Muscle of leg (tissue), 11 donors: ENCODE results near the gene NT5DC2. TPM values are rescaled to one million over a fixed set of nuclear protein-coding genes. Genes with fewer than 3 reads are reported as not detected.

Experiments used
- DNase-seq: peaks from one replicate; pipeline ENCODE4 v3.0.0; 2013
- H3K27ac ChIP-seq: one replicate; pipeline ENCODE4 v1.5.1; 2013; ENCODE audit warnings: mild to moderate bottlenecking, low read length, control low read depth
- H3K27me3 ChIP-seq: one replicate; pipeline ENCODE4 v1.6.1; 2013; ENCODE audit warnings: low read length; ENCODE audit not compliant: control insufficient read depth, insufficient read depth
- H3K36me3 ChIP-seq: one replicate; pipeline ENCODE4 v1.6.1; 2013; ENCODE audit warnings: low read length; ENCODE audit not compliant: control insufficient read depth, insufficient read depth
- H3K4me1 ChIP-seq: one replicate; pipeline ENCODE4 v1.6.1; 2013; ENCODE audit warnings: low read length; ENCODE audit not compliant: control insufficient read depth, insufficient read depth
- H3K4me3 ChIP-seq: one replicate; pipeline ENCODE4 v1.5.1; 2013; ENCODE audit warnings: low read length, control low read depth
- H3K9me3 ChIP-seq: replicated peaks from 2 replicates; pipeline ENCODE4 v1.6.1; 2013; ENCODE audit warnings: low read depth, low read length; ENCODE audit not compliant: control insufficient read depth
- WGBS: methylation state at CpG from one replicate; pipeline ENCODE4 v1.1.5; 2013; ENCODE audit warnings: missing lambda C conversion rate; ENCODE audit not compliant: insufficient coverage; 5-methylcytosine and 5-hydroxymethylcytosine counted together
- polyA plus RNA-seq, 8 donors: library from polyadenylated mRNA; unstranded; fragments of 120-200 nt; gene quantifications; one replicate each; pipeline versions ENCODE4 v1.2.1 to v1.2.3, GENCODE V29; 2013; ENCODE audit warnings: inconsistent platforms in 1 of 8, low replicate concordance in 1 of 8; ENCODE audit not compliant: insufficient read length in 8 of 8, insufficient read depth in 1 of 8
- total RNA-seq: library from RNA; stranded (reverse); fragments of 120-200 nt; gene quantifications from one replicate; pipeline ENCODE4 v1.2.4, GENCODE V29; 2013

NT5DC2 gene
- total and polyA plus RNA-seq, 9 donors: 52.0 to 134 (median 100) TPM

DNA sequence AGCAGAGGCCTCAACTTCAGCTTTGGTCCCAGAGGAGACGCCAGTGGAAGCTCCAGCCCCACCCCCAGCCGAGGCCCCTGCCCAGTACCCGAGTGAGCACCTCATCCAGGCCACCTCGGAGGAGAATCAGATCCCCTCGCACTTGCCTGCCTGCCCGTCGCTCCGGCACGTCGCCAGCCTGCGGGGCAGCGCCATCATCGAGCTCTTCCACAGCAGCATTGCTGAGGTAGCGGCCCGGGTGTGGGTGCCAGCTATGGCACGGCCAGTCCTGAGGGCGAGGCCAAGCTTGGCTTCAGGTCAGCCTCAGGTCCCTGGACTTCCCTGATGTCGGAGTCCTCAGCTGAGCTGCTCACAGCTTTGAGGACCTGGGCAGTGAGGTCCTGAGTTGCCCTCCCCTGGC lies 44.2 kb downstream of the NT5DC2 start:
- 86% methylated on average over 18 of the region's 18 CpGs for WGBS
- Histone ChIP-seq H3K36me3 (peaks cover 88% of the 10 kb centered on the region), H3K27ac (no peak overlapping the region), H3K27me3 (no peaks in the 10 kb centered on the region), H3K4me3 (no peak overlapping the region), H3K9me3 (no peaks in the 10 kb centered on the region), H3K4me1 (peaks cover 29% of the 10 kb centered on the region)
- no peak for DNase-seq

DNA sequence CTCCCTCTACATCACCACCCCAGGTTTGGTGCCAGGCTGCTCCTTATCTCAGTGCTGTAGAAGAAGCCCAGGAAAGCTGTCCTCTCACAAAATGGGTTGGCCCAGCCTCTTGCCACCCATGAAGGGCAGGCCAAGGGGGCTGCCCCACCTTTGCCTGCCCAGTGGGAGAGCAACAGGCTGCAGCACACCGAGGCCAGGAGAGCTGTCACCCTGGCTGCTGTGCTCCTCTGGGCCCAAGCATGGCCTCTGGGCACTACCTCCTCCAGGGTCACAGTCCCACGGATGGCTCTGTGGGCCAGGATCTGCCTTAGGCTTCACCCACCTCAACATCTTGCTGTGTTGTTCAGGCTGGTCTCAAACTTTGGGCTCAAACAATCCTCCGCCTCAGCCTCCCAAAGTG lies 44.9 kb downstream of the NT5DC2 start:
- no peak for DNase-seq
- 87% methylated on average over 2 of the region's 3 CpGs for WGBS
- H3K9me3 ChIP-seq: no peaks in the 10 kb centered on the region
- H3K4me3 ChIP-seq: no peak overlapping the region
- H3K27ac ChIP-seq: no peak overlapping the region
- H3K4me1 ChIP-seq: peaks cover 24% of the 10 kb centered on the region
- H3K36me3 ChIP-seq: peaks cover 90% of the 10 kb centered on the region
- no peaks in the 10 kb centered on the region for H3K27me3 ChIP-seq

DNA sequence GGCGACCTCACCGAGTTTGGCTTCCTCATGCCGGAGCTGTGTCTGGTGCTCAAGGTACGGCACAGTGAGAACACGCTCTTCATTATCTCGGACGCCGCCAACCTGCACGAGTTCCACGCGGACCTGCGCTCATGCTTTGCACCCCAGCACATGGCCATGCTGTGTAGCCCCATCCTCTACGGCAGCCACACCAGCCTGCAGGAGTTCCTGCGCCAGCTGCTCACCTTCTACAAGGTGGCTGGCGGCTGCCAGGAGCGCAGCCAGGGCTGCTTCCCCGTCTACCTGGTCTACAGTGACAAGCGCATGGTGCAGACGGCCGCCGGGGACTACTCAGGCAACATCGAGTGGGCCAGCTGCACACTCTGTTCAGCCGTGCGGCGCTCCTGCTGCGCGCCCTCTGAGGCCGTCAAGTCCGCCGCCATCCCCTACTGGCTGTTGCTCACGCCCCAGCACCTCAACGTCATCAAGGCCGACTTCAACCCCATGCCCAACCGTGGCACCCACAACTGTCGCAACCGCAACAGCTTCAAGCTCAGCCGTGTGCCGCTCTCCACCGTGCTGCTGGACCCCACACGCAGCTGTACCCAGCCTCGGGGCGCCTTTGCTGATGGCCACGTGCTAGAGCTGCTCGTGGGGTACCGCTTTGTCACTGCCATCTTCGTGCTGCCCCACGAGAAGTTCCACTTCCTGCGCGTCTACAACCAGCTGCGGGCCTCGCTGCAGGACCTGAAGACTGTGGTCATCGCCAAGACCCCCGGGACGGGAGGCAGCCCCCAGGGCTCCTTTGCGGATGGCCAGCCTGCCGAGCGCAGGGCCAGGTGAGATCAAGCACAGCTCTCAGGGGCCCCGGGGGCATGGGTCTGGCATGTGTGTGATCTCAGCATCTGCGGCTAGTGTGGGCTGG lies 45.6 kb downstream of the NT5DC2 start:
- Histone ChIP-seq H3K4me3 (no peak overlapping the region), H3K4me1 (peaks cover 24% of the 10 kb centered on the region), H3K9me3 (no peaks in the 10 kb centered on the region), H3K36me3 (peaks cover 91% of the 10 kb centered on the region), H3K27me3 (no peaks in the 10 kb centered on the region), H3K27ac (no peak overlapping the region)
- 93% methylated on average over 57 of the region's 59 CpGs for WGBS
- no peak for DNase-seq

DNA sequence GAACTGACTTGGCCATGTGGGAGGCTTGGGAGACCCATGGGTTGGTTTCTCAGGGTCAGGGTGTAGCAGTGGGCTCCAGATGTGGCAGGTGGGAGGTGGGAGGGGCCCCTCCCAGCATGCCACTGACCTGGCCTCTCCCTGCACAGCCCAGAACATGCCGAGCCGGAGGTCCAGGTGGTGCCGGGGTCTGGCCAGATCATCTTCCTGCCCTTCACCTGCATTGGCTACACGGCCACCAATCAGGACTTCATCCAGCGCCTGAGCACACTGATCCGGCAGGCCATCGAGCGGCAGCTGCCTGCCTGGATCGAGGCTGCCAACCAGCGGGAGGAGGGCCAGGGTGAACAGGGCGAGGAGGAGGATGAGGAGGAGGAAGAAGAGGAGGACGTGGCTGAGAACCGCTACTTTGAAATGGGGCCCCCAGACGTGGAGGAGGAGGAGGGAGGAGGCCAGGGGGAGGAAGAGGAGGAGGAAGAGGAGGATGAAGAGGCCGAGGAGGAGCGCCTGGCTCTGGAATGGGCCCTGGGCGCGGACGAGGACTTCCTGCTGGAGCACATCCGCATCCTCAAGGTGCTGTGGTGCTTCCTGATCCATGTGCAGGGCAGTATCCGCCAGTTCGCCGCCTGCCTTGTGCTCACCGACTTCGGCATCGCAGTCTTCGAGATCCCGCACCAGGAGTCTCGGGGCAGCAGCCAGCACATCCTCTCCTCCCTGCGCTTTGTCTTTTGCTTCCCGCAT lies 46.4 kb downstream of the NT5DC2 start:
- Histone ChIP-seq H3K27ac (no peak overlapping the region), H3K27me3 (no peaks in the 10 kb centered on the region), H3K4me1 (peaks cover 22% of the 10 kb centered on the region), H3K36me3 (peaks cover 91% of the 10 kb centered on the region), H3K9me3 (no peaks in the 10 kb centered on the region), H3K4me3 (no peak overlapping the region)
- 89% methylated on average over 31 of the region's 31 CpGs for WGBS
- no peak for DNase-seq

DNA sequence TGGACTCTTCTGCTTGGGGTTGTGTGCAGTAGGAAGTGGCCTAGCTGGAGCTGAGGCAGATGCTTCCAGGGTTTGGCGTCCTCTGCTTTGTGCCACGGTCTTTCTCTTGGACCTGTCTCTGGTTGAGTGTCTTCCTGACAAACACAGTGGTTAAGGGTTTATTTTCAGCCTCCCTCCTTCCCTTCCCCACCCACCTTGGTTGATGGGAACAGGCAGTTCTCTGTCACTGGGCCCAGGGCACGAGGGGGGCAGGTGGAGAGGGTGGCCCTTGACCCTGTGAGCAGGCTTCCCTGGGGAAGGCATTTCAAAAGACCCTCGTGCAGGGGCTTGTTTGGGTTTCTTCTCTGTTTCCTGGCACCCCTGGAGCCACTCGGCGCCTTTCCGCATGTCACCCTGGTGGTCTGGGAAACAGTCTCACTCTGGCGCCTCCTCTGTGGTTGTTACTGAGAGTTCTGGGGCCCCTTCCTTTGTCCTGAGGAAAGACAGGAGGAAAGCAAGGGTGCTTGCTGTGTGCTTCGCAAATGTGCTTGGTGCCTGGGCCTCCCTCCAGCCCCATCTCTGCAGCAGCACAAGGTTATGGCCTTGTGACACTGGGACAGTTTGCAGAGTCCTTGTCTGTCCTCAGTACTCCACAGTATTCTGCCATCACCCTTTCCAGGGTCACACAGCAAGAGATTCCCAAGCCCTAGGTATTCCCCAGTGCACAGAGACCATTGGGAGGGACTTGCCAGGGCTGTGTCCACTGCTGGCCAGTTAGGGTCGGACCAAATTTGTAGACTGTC lies 48.8 kb downstream of the NT5DC2 start:
- no peaks in the 10 kb centered on the region for H3K27me3 ChIP-seq
- no peak overlapping the region for H3K27ac ChIP-seq
- peaks cover 91% of the 10 kb centered on the region for H3K36me3 ChIP-seq
- H3K4me1 ChIP-seq: peaks cover 1% of the 10 kb centered on the region
- no peak overlapping the region for H3K4me3 ChIP-seq
- H3K9me3 ChIP-seq: no peaks in the 10 kb centered on the region
- WGBS: 61% methylated on average over 5 of the region's 10 CpGs
- DNase-seq: no peak

DNA sequence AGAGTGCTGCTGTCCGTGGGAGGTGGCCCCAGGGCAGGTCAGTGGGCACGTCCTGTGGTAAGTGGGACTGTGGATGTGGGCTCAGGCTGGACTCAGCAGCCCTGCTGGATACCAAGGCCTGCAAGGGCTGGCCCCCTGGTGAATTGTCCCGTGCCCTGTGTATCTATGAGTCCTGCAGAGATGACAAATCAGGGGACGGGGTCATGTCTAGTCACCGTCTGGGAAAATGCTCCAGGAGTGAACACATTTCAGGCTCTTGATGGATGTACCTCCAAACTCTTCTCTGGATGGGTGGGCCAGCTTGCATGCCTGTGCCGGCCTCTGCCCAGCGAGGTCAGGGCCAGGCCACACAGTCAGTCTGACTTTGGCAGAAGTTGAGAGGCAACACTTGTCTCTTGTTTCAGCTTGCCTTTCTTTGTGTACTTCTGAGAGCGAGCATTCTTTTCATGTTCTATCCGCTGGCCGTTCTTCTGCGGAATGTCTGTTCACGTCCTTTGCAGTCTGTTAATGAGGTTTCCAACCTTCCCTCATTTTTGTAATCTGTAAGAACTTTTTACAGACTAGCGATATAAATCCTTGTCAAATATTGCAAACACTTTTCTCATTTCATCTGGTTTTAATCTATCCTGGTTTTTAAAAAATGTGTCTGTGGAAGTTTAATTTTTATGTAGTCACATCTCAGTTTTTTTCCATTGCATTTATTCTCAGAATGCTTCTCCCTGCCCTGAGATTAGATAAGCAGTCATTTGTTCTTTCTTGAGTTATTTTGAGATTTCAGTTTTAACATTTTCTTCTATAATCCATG lies 49.9 kb downstream of the NT5DC2 start:
- H3K4me1 ChIP-seq: no peaks in the 10 kb centered on the region
- no peaks in the 10 kb centered on the region for H3K9me3 ChIP-seq
- H3K27me3 ChIP-seq: no peaks in the 10 kb centered on the region
- H3K36me3 ChIP-seq: peaks cover 91% of the 10 kb centered on the region
- WGBS: 54% methylated on average over 8 of the region's 13 CpGs
- H3K4me3 ChIP-seq: no peak overlapping the region
- H3K27ac ChIP-seq: peak overlapping the region; percentile 15
- peak; percentile 54 for DNase-seq

DNA sequence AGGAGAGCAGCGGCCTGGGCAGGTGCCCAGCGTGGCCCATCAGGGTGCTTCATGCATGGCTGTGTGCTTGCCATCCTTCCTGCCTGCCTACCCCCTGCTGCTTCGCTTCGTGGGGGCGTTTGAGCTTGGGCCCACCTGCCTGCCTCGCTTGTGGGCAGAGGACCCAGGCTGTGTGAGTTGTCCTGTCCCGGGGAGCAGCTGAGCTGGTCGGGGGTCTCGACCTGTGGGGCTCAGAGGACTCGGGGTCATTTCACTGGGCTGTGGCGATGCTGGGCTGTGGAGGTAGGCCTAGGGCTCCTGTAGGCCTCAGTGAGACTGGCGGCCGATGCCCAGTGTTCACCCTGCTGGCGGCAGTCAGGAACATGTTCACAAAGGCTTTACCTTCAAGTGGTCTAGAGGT lies 50.6 kb downstream of the NT5DC2 start:
- 86% methylated on average over 14 of the region's 14 CpGs for WGBS
- Histone ChIP-seq H3K36me3 (peaks cover 92% of the 10 kb centered on the region), H3K4me3 (no peak overlapping the region), H3K4me1 (no peaks in the 10 kb centered on the region), H3K27me3 (no peaks in the 10 kb centered on the region), H3K9me3 (no peaks in the 10 kb centered on the region), H3K27ac (no peak overlapping the region)
- no peak for DNase-seq

DNA sequence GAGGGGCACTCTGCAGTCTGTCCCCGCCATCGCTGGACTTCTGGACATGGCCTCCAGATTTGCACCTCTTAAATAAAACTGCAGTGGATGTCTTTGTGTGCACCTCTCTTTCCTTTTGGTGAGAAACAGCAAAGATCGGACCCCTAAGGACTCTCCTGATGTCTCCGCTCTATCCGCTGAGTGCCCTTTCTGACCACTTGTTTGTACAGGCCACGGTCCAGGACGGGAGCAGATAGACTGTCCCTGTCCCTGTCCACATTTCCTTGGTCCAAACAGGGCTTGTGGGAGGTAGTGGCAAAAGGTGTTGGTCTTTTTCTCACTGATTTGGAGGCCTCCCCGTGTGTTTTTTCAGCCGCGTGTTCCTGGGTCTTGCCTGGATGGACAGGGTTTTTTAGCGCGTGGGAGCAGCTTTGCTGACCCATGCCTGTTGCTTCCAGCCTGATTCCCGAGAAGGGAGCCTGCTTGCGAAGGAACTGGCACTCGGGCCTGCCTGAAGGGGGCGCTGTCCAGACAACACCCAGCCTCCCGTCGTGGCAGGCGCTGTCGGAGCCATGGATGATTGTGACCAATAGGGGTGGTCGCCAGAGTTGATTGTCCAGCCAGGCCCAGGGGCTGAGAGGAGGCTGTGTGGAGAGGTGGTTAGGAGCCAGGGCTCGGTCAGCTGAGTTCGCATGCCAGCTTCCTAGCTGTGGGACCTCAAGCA lies 51.7 kb downstream of the NT5DC2 start:
- DNase-seq: no peak
- H3K27me3 ChIP-seq: no peaks in the 10 kb centered on the region
- no peaks in the 10 kb centered on the region for H3K4me1 ChIP-seq
- peaks cover 92% of the 10 kb centered on the region for H3K36me3 ChIP-seq
- no peaks in the 10 kb centered on the region for H3K9me3 ChIP-seq
- 76% methylated on average over 22 of the region's 23 CpGs for WGBS
- no peak overlapping the region for H3K27ac ChIP-seq
- H3K4me3 ChIP-seq: no peak overlapping the region
